HG03097 (cell line): ENCODE data around the gene COL4A3.
"Not testable (repeated sequence)": the region's sequence is repeated elsewhere in the genome, so short reads cannot be mapped to it uniquely, and the experiment has no call there.

ENCODE experiments used
- ATAC-seq: cut with Tn5 transposase; IDR thresholded peaks from one replicate; pipeline ENCODE4 v1.9.1; 2021; ENCODE audit not compliant: unreplicated experiment, low FRiP score

The COL4A3 gene

GRCh38 chr2:227154986-227155774 lies 9.2 kb upstream of the COL4A3 start:
- no peak for ATAC-seq

- no peak for ATAC-seq
Observed at GRCh38 chr2:227160164-227160563, 4.3 kb upstream of the COL4A3 start.

GRCh38 chr2:227161947-227162346 lies 2.5 kb upstream of the COL4A3 start:
- no peak for ATAC-seq

- peak; percentile 86 for ATAC-seq
Observed at GRCh38 chr2:227163485-227163997, 883 bp upstream of the COL4A3 start.

- peak; percentile 73 for ATAC-seq
Observed at GRCh38 chr2:227164763-227165291, 403 bp downstream of the COL4A3 start.

GRCh38 chr2:227171779-227172178 lies 7.4 kb downstream of the COL4A3 start:
- not testable (repeated sequence) for ATAC-seq

- no peak for ATAC-seq
Observed at GRCh38 chr2:227177592-227178336, 13.3 kb downstream of the COL4A3 start.

- no peak for ATAC-seq
Observed at GRCh38 chr2:227179988-227180685, 15.7 kb downstream of the COL4A3 start.

GRCh38 chr2:227180770-227181169 lies 16.3 kb downstream of the COL4A3 start:
- ATAC-seq, result no peak

- ATAC-seq, result no peak
Observed at GRCh38 chr2:227182765-227183164, 18.3 kb downstream of the COL4A3 start.

GRCh38 chr2:227183657-227184367 lies 19.4 kb downstream of the COL4A3 start:
- no peak for ATAC-seq

GRCh38 chr2:227185615-227186232 lies 21.3 kb downstream of the COL4A3 start:
- ATAC-seq, result no peak

GRCh38 chr2:227186751-227187150 lies 22.3 kb downstream of the COL4A3 start:
- ATAC-seq, result no peak

GRCh38 chr2:227188292-227188691 lies 23.9 kb downstream of the COL4A3 start:
- no peak for ATAC-seq

GRCh38 chr2:227191367-227191766 lies 26.9 kb downstream of the COL4A3 start:
- ATAC-seq, result no peak

GRCh38 chr2:227192491-227192890 lies 28.1 kb downstream of the COL4A3 start:
- ATAC-seq, result no peak

- ATAC-seq, result no peak
Observed at GRCh38 chr2:227194219-227194618, 29.8 kb downstream of the COL4A3 start.

- ATAC-seq, result no peak
Observed at GRCh38 chr2:227198866-227199265, 34.4 kb downstream of the COL4A3 start.

- no peak for ATAC-seq
Observed at GRCh38 chr2:227201771-227202170, 37.3 kb downstream of the COL4A3 start.

GRCh38 chr2:227204452-227204851 lies 40.0 kb downstream of the COL4A3 start:
- ATAC-seq, result no peak
